ENCODE results near the gene CCDC83. TPM values are rescaled to one million over a fixed set of nuclear protein-coding genes. Genes with fewer than 3 reads are reported as not detected.

Gene CCDC83
- total RNA-seq, 6 experiments from 2014 or later: not detected

DNA sequence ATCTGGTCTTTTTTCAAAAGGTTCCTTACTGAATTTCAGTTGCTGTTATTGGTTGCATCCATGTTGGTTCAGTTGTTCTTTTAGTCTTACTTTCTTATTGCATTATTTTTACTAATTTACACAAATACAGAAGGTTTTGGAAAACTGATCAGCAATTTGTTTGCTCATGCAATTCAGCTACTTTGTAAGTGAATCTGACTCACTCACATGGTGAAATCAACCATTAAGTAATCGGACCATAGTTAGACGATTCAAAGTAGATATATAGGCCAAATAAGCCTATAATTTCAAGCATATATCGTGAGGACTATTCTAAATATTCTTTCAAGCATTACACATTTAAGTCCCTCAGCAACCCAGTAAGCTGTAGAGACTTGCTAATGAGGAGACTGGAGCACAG is 41.7 kb downstream of the CCDC83 start:
- H3K4me1 Mint-ChIP-seq (ENCODE audit: low read depth): peaks cover 31% of the 10 kb centered on the region
- no peak for TF ChIP-seq CTCF (IDR thresholded peaks at IDR 0.05)
- DNase-seq: no peak
- no peak overlapping the region for H3K27ac Mint-ChIP-seq
- H3K27me3 Mint-ChIP-seq (ENCODE audit: insufficient read depth): peaks cover 2% of the 10 kb centered on the region; the same call in 1 of the 2 replicates
- no peaks in the 10 kb centered on the region for H3K36me3 Mint-ChIP-seq (ENCODE audit: low read depth)
- no peaks in the 10 kb centered on the region for H3K9me3 Mint-ChIP-seq
- no peak overlapping the region for H3K4me3 Mint-ChIP-seq

GRCh38 chr11:85898456-85898855 is 43.3 kb downstream of the CCDC83 start:
- no peaks in the 10 kb centered on the region for H3K36me3 Mint-ChIP-seq (ENCODE audit: low read depth)
- H3K9me3 Mint-ChIP-seq: no peaks in the 10 kb centered on the region
- peaks cover 26% of the 10 kb centered on the region for H3K4me1 Mint-ChIP-seq (ENCODE audit: low read depth)
- no peak for DNase-seq
- H3K27me3 Mint-ChIP-seq (ENCODE audit: insufficient read depth): peaks cover 2% of the 10 kb centered on the region; the same call in 1 of the 2 replicates
- no peak for TF ChIP-seq CTCF (IDR thresholded peaks at IDR 0.05)
- no peak overlapping the region for H3K27ac Mint-ChIP-seq
- no peak overlapping the region for H3K4me3 Mint-ChIP-seq

DNA sequence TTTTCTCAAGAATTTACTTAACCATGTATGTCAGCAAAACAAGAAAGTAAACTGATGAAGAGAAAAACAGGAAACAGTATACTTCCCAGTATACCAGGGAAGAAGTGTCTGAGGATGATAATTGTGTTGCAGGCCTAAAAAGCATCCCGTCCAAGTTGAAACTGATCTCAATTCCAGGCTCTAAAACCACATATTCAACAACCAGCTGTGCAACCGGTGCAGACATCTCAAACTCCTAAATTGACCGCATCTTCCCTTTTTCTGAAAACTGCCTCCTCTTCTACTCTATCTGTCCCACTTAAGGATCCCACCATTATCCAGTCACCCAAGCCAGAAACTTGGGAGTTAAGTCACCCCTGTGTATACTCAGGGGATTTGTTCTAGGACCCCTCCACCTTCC is 47.2 kb downstream of the CCDC83 start:
- Mint-ChIP-seq H3K4me3 (no peak overlapping the region), H3K9me3 (no peaks in the 10 kb centered on the region)

GRCh38 chr11:85903406-85903805 is 48.2 kb downstream of the CCDC83 start:
- Mint-ChIP-seq H3K9me3 (no peaks in the 10 kb centered on the region), H3K27me3 (ENCODE audit: insufficient read depth) (peaks cover 5% of the 10 kb centered on the region), H3K4me1 (ENCODE audit: low read depth) (peaks cover 11% of the 10 kb centered on the region), H3K4me3 (no peak overlapping the region), H3K27ac (no peak overlapping the region), H3K36me3 (ENCODE audit: low read depth) (no peaks in the 10 kb centered on the region)
- no peak for TF ChIP-seq CTCF (IDR thresholded peaks at IDR 0.05)
- no peak for DNase-seq

More for the DNA sequence above, 47.2 kb downstream of the CCDC83 start:
- Mint-ChIP-seq H3K36me3 (ENCODE audit: low read depth) (no peaks in the 10 kb centered on the region), H3K27ac (no peak overlapping the region), H3K4me1 (ENCODE audit: low read depth) (peaks cover 13% of the 10 kb centered on the region), H3K27me3 (ENCODE audit: insufficient read depth) (peaks cover 2% of the 10 kb centered on the region; the same call in 1 of the 2 replicates)
- TF ChIP-seq CTCF (IDR thresholded peaks at IDR 0.05): no peak
- no peak for DNase-seq

DNA sequence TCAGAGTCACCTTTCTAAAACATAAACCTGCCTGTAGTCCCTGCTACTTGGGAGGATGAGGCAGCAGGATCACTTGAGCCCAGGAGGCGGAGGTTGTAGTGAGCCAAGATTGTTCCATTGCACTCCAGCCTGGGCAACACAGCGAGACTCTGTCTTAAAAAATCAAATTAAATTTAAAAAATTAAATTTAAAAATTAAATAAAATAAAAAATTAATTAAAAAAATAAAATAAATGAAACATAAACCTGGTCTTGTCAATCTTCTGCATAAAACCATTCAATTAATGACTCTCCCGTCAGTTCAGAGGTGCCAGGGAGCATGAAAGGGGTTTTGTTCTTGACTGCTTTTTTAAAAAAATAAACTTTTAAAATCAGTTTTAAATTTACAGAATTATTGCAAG is 48.6 kb downstream of the CCDC83 start:
- Mint-ChIP-seq H3K4me3 (no peak overlapping the region), H3K36me3 (ENCODE audit: low read depth) (no peaks in the 10 kb centered on the region), H3K4me1 (ENCODE audit: low read depth) (peaks cover 7% of the 10 kb centered on the region), H3K9me3 (no peaks in the 10 kb centered on the region), H3K27me3 (ENCODE audit: insufficient read depth) (peaks cover 8% of the 10 kb centered on the region), H3K27ac (no peak overlapping the region)
- TF ChIP-seq CTCF (IDR thresholded peaks at IDR 0.05): no peak
- no peak for DNase-seq

GRCh38 chr11:85912414-85912813 is 57.2 kb downstream of the CCDC83 start:
- Mint-ChIP-seq H3K9me3 (peaks cover 9% of the 10 kb centered on the region), H3K27me3 (ENCODE audit: insufficient read depth) (peaks cover 19% of the 10 kb centered on the region), H3K36me3 (ENCODE audit: low read depth) (no peaks in the 10 kb centered on the region; the same call in 1 of the 2 replicates), H3K27ac (no peak overlapping the region), H3K4me1 (ENCODE audit: low read depth) (no peaks in the 10 kb centered on the region), H3K4me3 (no peak overlapping the region)
- DNase-seq: no peak
- TF ChIP-seq CTCF (IDR thresholded peaks at IDR 0.05): no peak

Measured in HFFc6 (cell line).